ENCODE data around the gene DCBLD1.

DNA sequence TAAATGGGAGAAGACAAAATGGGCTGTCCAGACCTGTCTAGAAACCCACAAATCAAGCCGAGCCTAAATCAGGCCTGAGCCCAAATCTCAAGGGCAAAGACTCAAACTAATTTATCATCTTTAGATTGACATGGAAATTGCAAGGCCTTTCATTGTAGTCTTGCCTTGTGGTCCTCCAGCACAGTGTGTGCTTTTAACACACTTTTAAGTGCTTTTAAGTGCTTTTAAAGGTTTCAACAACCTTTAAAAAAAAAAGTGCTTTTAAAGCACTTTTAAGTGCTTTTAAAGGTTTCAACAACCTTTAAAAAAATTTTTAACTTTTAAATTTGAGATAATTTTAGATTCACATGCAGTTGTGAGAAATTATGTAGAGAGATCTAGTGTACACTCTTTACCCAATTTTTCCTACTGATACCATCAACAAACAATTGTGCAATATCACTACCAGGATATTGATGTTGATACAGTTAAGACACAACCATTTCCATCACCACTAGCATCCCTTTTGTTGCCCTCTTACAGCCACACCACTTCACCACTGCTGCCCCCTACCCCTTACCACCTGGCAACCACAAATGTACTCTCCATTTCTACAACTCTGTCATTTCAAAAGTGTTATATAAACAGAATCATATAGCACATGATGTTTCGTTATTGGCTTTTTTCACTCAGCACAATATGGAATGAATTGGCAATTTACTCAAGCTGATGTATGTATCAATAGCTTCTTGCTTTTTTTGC, 23.1 kb upstream of the DCBLD1 start:
- TF ChIP-seq, protein P1, sequence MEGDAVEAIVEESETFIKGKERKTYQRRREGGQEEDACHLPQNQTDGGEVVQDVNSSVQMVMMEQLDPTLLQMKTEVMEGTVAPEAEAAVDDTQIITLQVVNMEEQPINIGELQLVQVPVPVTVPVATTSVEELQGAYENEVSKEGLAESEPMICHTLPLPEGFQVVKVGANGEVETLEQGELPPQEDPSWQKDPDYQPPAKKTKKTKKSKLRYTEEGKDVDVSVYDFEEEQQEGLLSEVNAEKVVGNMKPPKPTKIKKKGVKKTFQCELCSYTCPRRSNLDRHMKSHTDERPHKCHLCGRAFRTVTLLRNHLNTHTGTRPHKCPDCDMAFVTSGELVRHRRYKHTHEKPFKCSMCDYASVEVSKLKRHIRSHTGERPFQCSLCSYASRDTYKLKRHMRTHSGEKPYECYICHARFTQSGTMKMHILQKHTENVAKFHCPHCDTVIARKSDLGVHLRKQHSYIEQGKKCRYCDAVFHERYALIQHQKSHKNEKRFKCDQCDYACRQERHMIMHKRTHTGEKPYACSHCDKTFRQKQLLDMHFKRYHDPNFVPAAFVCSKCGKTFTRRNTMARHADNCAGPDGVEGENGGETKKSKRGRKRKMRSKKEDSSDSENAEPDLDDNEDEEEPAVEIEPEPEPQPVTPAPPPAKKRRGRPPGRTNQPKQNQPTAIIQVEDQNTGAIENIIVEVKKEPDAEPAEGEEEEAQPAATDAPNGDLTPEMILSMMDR (IDR thresholded peaks at IDR 0.05), result no peak
- TF ChIP-seq POLR2AphosphoS5 (IDR thresholded peaks at IDR 0.05), result no peak
